T-helper 2 cell treated with Interferon-gamma antibody and Interleukin-4, amounts not matched to agents 100 ng/mL and 5 ng/mL, for 36 hours (primary cell): ENCODE results near the gene HS2ST1. TPM values are rescaled to one million over a fixed set of nuclear protein-coding genes. Genes with fewer than 3 reads are reported as not detected.

ENCODE experiments used
- intact Hi-C: fragments of 100-400 bp; cut with micrococcal nuclease; formaldehyde crosslinking; loops from one replicate; pipeline ENCODE4 v1.15.1; 2023
- total RNA-seq: library from RNA; stranded (reverse); gene quantifications from 2 replicates; pipeline ENCODE4 v1.2.3, GENCODE V29; 2022

The HS2ST1 gene
- total RNA-seq, 1 donor from 2014 or later = 17.1 TPM

DNA sequence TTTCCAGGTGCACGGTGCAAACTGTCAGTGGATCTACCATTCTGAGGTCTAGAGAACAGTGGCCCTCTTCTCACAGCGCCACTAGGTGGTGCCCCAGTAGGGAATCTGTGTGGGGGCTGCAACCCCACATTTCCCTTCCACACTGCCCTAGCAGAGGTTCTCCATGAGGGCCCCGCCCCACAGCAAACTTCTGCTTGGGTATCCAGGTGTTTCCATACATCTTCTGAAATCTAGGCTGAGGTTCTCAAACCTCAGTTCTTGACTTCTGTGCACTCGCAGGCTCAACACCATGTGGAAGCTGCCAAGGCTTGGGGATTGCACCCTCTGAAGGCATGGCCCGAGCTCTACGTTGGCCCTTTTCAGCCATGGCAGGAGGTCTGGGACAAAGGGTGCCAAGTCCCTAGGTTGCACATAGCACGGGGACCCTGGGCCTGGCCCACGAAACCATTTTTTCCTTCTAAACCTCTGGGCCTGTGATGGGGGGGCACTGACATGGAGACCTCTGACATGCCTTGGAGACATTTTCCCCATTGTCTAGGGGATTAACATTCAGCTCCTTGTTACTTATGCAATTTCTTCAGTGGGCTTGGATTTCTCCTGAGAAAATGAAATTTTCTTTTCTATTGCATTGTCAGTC is 10.0 kb downstream of the HS2ST1 start:
- intact Hi-C loops = no loop called here

DNA sequence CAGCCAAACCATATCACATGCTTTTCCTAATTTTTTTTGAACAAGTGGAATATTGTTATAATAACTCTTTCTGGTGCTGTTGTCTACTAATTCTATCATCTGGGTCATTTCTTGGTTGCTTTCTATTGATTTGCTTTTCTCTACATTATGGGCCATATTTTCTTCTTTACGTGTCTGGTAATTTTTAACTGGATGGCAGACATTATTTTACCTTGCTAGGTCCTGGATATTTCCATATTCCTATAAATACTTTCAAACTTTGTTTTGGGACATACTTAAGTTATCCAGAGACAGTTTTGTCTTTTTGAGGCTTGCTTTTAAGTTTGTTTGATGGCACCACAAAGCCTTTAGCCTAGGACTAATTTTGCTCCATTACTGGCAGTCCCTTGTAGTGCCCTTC is 11.3 kb downstream of the HS2ST1 start:
- intact Hi-C loops = no loop called here

DNA sequence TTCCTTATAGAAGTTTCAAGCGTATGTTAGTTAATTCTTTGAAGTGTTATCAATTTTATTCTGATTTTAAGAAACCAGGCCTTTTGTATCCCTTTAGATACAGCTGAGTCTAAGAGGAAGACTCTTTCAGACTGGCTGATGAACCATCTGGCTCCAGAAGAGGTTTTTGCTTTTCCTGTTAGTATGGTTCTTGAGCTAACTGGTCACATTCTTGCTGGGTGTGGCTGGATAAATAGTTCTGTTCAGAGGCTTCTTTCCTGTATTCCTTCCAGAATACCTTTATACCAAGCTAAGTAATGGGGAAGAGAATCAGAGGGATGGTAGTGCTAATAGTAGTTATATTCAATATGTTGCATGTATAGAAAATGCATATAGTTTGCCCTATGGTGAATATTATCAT is 12.4 kb downstream of the HS2ST1 start:
- intact Hi-C loops = no loop called here

- intact Hi-C loops = no loop called here
These were observed 14.4 kb downstream of the HS2ST1 start for GRCh38 chr1:86928819-86929218.

DNA sequence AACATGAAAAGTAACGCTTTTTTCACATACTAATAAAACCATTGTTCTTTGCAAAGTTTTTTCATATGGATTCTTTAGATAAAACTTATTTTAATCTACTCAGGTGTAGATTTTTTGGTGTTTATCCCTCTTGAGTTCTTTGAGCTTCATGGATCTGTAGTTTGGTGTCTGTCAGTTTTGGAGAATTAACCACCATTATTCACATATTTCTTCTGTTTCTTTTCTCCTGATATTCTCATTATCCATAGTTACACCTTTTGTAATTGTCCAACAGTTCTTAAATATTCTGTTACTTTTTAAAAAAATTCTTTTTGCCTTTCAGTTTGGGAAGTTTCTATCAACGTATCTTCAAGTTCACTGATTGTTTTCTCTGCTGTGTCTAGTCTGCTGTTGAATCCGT is 18.6 kb downstream of the HS2ST1 start:
- intact Hi-C loops = no loop called here

GRCh38 chr1:86933562-86934377 is 19.3 kb downstream of the HS2ST1 start:
- intact Hi-C loops = no loop called here

- intact Hi-C loops = no loop called here
These were observed 24.0 kb downstream of the HS2ST1 start for GRCh38 chr1:86938450-86938849.

GRCh38 chr1:86938855-86939254 is 24.4 kb downstream of the HS2ST1 start:
- intact Hi-C loops = no loop called here

DNA sequence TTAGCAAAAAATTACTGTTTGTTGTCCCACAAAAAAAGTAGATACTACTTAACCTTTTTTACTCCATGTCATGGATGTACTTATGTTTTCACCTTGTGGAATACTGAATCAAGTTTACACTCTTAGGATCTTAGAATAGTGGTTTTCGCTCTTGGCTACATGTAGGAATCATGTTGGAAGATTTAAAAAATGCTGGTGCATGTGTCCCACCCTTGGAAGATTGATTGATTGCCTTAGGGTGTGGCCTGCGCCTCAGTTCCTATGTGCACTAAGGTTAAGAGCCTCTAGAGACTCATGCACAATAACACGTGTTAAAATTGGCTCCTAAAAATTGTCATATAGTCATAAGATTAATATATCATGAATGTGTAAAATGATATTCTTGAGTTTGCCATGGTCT is 25.0 kb downstream of the HS2ST1 start:
- intact Hi-C loops = no loop called here

DNA sequence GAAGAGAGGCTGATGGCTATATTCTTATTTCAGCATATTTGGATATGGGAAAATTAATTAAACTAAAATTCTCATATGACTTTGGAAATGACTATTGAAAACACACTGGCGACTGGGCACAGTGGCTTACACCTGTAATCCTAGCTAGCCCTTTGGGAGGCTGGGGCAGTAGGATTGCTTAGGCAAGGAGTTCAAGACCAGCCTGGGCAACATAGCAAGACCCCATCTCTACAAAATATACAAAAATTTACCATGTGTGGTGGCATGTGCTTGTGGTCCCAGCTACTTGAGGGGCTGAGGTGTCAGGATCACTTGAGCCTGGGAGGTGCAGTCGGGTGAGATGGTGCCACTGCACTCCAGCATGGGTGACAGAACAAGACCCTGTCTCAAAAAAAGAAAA is 26.2 kb downstream of the HS2ST1 start:
- intact Hi-C loops = no loop called here

- intact Hi-C loops = no loop called here
These were observed 27.6 kb downstream of the HS2ST1 start for GRCh38 chr1:86942042-86942441.

DNA sequence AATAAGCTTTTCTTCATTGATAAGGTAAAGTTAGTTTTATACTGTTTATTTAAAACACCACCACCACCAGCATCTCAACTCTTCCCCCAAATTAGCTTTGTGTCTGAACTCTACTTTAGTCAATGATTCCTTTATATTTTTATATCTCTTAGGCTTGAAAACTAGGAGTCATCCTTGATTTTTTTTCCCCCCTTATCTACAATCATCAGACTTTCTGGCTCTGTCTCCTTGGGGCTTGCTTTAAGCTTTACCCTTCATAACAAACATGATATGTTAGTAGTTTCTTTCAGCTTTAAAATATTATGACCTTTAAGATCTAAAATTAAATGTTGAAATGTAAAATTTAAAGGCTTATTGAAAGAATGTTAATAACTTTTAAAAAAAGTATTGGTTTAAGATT is 28.3 kb downstream of the HS2ST1 start:
- intact Hi-C loops = no loop called here

GRCh38 chr1:86948212-86948611 is 33.8 kb downstream of the HS2ST1 start:
- intact Hi-C loops = no loop called here

DNA sequence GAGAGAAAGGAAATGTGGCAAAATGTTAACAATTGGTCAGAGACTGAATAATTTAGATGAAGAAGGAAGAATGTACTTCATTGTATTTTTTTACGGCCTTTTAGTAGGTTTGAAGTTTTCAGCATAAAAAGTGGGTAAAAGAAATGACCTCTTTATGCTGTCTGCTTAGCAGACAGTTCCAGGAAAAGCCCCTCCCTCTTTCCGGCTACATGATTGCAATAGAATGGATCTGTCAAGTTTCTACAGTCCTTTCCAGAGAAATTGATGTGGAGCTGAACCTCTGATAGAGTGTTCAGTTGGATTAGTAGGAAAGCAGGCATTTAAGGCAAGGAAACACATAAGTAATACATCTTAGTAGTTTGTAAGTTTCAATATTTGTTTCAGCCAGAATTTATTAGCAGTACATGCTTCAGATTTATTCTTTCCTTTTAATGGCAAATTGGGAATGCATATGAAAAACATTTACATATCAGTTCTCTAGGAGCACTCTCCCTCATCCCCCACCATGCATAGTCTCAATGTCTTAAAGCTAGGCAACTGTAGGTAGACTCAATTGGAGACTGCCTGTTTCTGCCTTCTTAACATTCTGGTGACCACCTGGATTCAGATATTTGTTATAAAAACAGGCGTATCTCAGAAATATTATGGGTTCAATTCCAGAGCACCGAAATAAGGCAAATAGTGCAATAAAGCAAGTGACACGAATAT is 36.4 kb downstream of the HS2ST1 start:
- intact Hi-C loops = no loop called here

DNA sequence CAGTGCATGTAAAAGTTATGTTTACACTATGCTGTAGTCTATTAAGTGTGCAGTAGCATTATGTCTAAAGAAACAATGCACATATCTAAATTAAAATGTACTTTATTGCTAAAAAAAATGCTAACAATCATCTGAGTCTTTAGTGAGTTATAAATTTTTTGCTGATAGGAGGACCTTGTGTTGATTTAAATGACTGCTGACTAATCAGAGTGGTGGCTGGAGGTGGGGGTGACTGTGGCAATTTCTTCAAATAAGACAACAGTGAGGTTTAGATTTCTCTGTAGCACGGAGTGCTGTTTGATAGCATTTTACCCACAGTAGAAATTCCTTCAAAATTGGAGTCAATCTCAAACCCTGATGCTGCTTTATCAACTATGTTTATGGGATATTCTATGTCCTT is 37.0 kb downstream of the HS2ST1 start:
- intact Hi-C loops = no loop called here

DNA sequence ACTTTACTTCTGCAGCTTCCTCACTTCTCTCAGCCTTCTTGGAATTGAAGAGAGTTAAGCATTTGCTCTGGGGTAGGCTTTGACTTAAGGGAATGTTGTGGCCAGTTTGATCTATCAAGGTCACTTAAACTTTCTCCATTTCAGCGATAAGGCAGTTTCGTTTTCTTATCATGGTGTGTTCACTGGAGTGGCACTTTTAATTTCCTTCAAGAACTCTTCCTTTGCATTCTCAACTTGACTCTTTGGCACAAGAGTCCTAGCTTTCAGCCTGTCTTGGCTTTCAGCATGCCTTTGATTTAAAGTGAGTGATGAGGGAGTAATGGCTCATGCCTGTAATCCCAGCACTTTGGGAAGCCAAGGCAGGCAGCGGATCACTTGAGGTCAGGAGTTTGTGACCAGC is 38.7 kb downstream of the HS2ST1 start:
- intact Hi-C loops = no loop called here

DNA sequence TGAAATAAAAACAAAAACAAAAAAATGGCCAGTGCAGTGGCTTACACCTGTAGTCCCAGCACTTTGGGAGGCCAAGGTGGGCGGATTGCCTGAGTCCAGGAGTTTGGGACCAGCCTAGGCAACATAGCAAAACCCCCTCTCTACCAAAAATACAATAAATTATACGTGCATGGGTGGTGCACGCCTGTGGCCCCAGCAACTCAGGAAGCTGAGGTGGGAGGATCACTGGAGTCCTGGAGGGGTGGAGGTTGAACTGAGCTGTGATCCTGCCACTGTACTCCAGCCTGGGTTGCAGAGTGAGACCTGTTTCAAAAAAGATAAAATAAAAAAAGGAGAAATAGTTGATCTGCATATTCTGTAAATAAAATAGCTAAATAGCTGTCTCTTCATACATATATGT is 41.2 kb downstream of the HS2ST1 start:
- intact Hi-C loops = no loop called here

DNA sequence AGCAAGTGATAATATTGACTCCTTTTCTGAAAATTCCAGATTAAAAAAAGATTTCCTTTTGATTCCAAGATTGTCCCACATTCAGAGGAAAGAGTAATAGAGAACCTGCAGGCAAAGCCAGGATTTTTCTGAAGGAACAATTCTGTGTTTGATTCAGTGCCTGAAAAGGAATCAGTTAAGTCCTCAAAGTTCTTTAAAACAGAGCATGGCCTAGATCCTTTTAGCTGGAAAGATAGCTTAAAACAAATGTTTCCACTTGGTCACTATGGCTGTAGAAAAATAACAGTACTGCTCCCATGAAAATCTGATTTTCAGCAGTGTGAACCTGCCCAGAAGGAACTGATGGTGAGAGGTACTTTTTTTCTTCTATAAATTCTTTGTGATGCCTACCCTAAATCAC is 41.8 kb downstream of the HS2ST1 start:
- intact Hi-C loops = no loop called here

DNA sequence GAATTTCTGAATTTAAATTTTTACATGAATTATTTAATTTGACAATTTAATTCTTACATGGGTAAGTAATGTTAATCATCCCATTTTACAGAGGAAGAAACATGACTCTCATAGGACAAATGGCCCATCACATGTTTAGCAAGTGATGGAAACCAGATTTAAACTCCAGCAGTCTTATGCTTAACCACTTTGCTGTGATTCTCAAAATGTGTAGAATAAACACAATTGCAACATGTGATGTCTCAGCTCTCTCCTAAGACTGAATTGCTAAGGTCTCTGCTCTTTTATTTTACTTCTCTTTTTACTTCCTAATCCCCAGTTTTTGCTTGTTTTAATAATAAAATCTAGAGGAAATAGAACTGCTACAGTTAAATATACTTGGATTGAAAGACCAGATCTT is 42.8 kb downstream of the HS2ST1 start:
- intact Hi-C loops = no loop called here

DNA sequence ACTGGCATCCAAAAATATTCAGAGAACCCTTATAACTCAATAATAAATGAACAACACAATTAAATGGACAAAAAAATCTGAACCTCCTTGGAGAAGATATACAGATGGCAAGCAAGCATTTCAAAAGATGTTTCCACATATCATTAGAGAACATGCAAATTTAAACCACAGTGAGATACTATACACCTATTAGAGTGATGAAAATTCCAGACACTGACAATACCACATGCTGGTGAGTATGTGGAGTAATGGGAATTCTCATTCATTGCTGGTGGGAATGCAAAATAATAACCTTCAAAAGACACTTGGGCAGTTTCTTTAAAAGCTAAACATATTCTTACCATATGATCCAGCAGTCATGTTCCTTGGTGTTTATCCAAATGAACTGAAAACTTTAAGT is 46.1 kb downstream of the HS2ST1 start:
- intact Hi-C loops = no loop called here

- intact Hi-C loops = loop anchor here (2.0 kb wide), 1 partner anchor 119 kb away; no protein-coding TSS in a partner anchor
These were observed 49.4 kb downstream of the HS2ST1 start for GRCh38 chr1:86963841-86964240.
